Measurements from ENCODE around the gene PPP1CA.

- TF ChIP-seq POLR2A (IDR thresholded peaks at IDR 0.05; ENCODE audit: low read length) (no peak), GATA1 (IDR thresholded peaks at IDR 0.05; ENCODE audit: low read depth, low read length) (no peak)
Observed at GRCh38 chr11:67405688-67406339, 4.2 kb upstream of the PPP1CA start.

All from erythroblast (primary cell).